ENCODE measurements around the gene ATRAID. TPM values are rescaled to one million over a fixed set of nuclear protein-coding genes. Genes with fewer than 3 reads are reported as not detected.

ATRAID gene
- total and polyA plus RNA-seq, 2 experiments from 2014 or later, result 129 to 154 TPM

- H3K36me3 Mint-ChIP-seq (ENCODE audit: low read depth), result peaks cover 86% of the 10 kb centered on the region
- peaks cover 26% of the 10 kb centered on the region for H3K4me1 Mint-ChIP-seq
- peak overlapping the region; percentile 82 for H3K4me2 ChIP-seq
- H3K27me3 ChIP-seq (ENCODE audit: insufficient read depth), result no peaks in the 10 kb centered on the region
- H3K4me3 Mint-ChIP-seq, result peak overlapping the region; percentile 97
- peaks cover 8% of the 10 kb centered on the region for H3K27me3 Mint-ChIP-seq (ENCODE audit: insufficient read depth, low read depth, poor library complexity)
- H3K9me2 ChIP-seq (ENCODE audit: insufficient read depth), result no peaks in the 10 kb centered on the region
- peak overlapping the region; percentile 86 for H3K27ac Mint-ChIP-seq
- H3K36me3 ChIP-seq (ENCODE audit: insufficient read depth), result peaks cover 40% of the 10 kb centered on the region
- DNase-seq (ENCODE audit: low spot score), result no peak
- no peak for ATAC-seq
- H2AFZ ChIP-seq, result no peak overlapping the region
- peaks cover 10% of the 10 kb centered on the region; the same call in 1 of the 2 replicates for H3K4me1 ChIP-seq (ENCODE audit: insufficient read depth)
- TF ChIP-seq EZH2phosphoT487 (IDR thresholded peaks at IDR 0.05; ENCODE audit: unreplicated experiment), result no peak
- no peak for TF ChIP-seq ZNF331 (CRISPR knock-in tag; IDR thresholded peaks at IDR 0.05; ENCODE audit: low read depth)
- TF ChIP-seq REST (IDR thresholded peaks at IDR 0.05; ENCODE audit: unreplicated experiment), result no peak
- TF ChIP-seq STAT1 (IDR thresholded peaks at IDR 0.05; ENCODE audit: unreplicated experiment), result no peak
- TF ChIP-seq EZH2 (IDR thresholded peaks at IDR 0.05; ENCODE audit: low read depth, unreplicated experiment), result no peak
- peak overlapping the region; percentile 61; the same call in 1 of the 2 replicates for H3K4me3 ChIP-seq
- peak overlapping the region; percentile 97 for H3K27ac ChIP-seq (ENCODE audit: low read depth)
- peaks cover 10% of the 10 kb centered on the region; the same call in 1 of the 2 replicates for H4K20me1 ChIP-seq (replicated peaks; ENCODE audit: insufficient read depth)
- H3K79me2 ChIP-seq (replicated peaks; ENCODE audit: insufficient read depth), result peaks cover 24% of the 10 kb centered on the region
- H3K9me3 Mint-ChIP-seq, result no peaks in the 10 kb centered on the region
- H3F3A ChIP-seq (replicated peaks; ENCODE audit: low read depth), result peaks cover 18% of the 10 kb centered on the region; the same call in 1 of the 2 replicates
Measured at GRCh38 chr2:27218614-27219013, 6.8 kb downstream of the ATRAID start.

- H3K27ac ChIP-seq (ENCODE audit: low read depth), result peak overlapping the region; percentile 97; the same call in 1 of the 2 replicates
- peaks cover 7% of the 10 kb centered on the region for H3K27me3 Mint-ChIP-seq (ENCODE audit: insufficient read depth, low read depth, poor library complexity)
- H3K36me3 ChIP-seq (ENCODE audit: insufficient read depth), result peaks cover 43% of the 10 kb centered on the region
- peaks cover 88% of the 10 kb centered on the region for H3K36me3 Mint-ChIP-seq (ENCODE audit: low read depth)
- H3K9me3 Mint-ChIP-seq, result no peaks in the 10 kb centered on the region
- H3K4me3 ChIP-seq, result no peak overlapping the region
- peaks cover 22% of the 10 kb centered on the region for H3K79me2 ChIP-seq (replicated peaks; ENCODE audit: insufficient read depth)
- H3K27me3 ChIP-seq (ENCODE audit: insufficient read depth), result no peaks in the 10 kb centered on the region
- H3K4me1 ChIP-seq (ENCODE audit: insufficient read depth), result peaks cover 10% of the 10 kb centered on the region; the same call in 1 of the 2 replicates
- no peak overlapping the region for H3K4me2 ChIP-seq
- peaks cover 18% of the 10 kb centered on the region; the same call in 1 of the 2 replicates for H3F3A ChIP-seq (replicated peaks; ENCODE audit: low read depth)
- peak overlapping the region; percentile 97; the same call in 2 of the 3 replicates for H3K4me3 Mint-ChIP-seq
- H2AFZ ChIP-seq, result no peak overlapping the region
- DNase-seq (ENCODE audit: low spot score) (no peak), ATAC-seq (no peak)
- TF ChIP-seq JUNB (IDR thresholded peaks at IDR 0.05; ENCODE audit: unreplicated experiment) (no peak), CREB1 (CRISPR knock-in tag; IDR thresholded peaks at IDR 0.05; ENCODE audit: low read depth) (no peak), ZNF331 (CRISPR knock-in tag; IDR thresholded peaks at IDR 0.05; ENCODE audit: low read depth) (no peak), ETS1 (IDR thresholded peaks at IDR 0.05) (no peak), EZH2 (IDR thresholded peaks at IDR 0.05; ENCODE audit: low read depth, unreplicated experiment) (no peak), REST (IDR thresholded peaks at IDR 0.05; ENCODE audit: unreplicated experiment) (no peak), EZH2phosphoT487 (IDR thresholded peaks at IDR 0.05; ENCODE audit: unreplicated experiment) (no peak)
- peaks cover 25% of the 10 kb centered on the region for H3K4me1 Mint-ChIP-seq
- peaks cover 10% of the 10 kb centered on the region; the same call in 1 of the 2 replicates for H4K20me1 ChIP-seq (replicated peaks; ENCODE audit: insufficient read depth)
- no peaks in the 10 kb centered on the region for H3K9me2 ChIP-seq (ENCODE audit: insufficient read depth)
- H3K27ac Mint-ChIP-seq, result no peak overlapping the region
Measured at GRCh38 chr2:27219091-27219490, 7.2 kb downstream of the ATRAID start.

Data from GM23338 (cell line).